Sigmoid colon (tissue), 7 donors: Measurements from ENCODE around the gene VPS50. TPM values are rescaled to one million over a fixed set of nuclear protein-coding genes. Genes with fewer than 3 reads are reported as not detected.

Experiments
- DNase-seq: peaks from one replicate; pipeline ENCODE4 v3.0.0-alpha.2; 2019
- H3K27ac ChIP-seq, 4 donors: fragments of 200-600 bp; sonication (generic); one replicate each; pipeline ENCODE4 v1.5.1; 2016 to 2019; ENCODE audit warnings: mild to moderate bottlenecking in 1 of 4
- H3K27me3 ChIP-seq, 3 donors: fragments of 200-600 bp; sonication (generic); one replicate each; pipeline ENCODE4 v1.5.1; 2019; ENCODE audit warnings: mild to moderate bottlenecking in 1 of 3
- H3K36me3 ChIP-seq, 4 donors: fragments of 200-600 bp; sonication (generic); one replicate each; pipeline ENCODE4 v1.5.1; 2016 to 2019
- H3K4me1 ChIP-seq, 4 donors: fragments of 200-600 bp; sonication (generic); one replicate each; pipeline ENCODE4 v1.5.1; 2017 to 2019
- H3K4me3 ChIP-seq, 4 donors: fragments of 200-600 bp; sonication (generic); one replicate each; pipeline ENCODE4 v1.5.1; 2017 to 2019; ENCODE audit warnings: mild to moderate bottlenecking in 2 of 4, moderate library complexity in 1 of 4
- H3K9me3 ChIP-seq, 4 donors: fragments of 200-600 bp in 3 of 4; sonication (generic) in 3 of 4; one replicate each; pipeline versions ENCODE4 v1.5.1 to v1.6.1; 2013 to 2019
- EP300 ChIP-seq, 4 donors: sonication (generic); formaldehyde crosslinking; IDR thresholded peaks; one replicate each; pipeline ENCODE4 v1.6.1; 2017; ENCODE audit warnings: antibody characterized with exemption in 4 of 4
- POLR2A ChIP-seq, 2 donors: fragments of 450-650 bp; IDR thresholded peaks; one replicate each; pipeline ENCODE4 v1.6.1; 2016; ENCODE audit warnings: antibody characterized with exemption in 2 of 2, mild to moderate bottlenecking in 2 of 2, moderate library complexity in 2 of 2
- POLR2AphosphoS5 ChIP-seq, 4 donors: sonication (generic); formaldehyde crosslinking; IDR thresholded peaks; one replicate each; pipeline ENCODE4 v1.6.1; 2017; ENCODE audit warnings: antibody characterized with exemption in 4 of 4
- WGBS, 2 donors: extraction: QIAGEN DNeasy Blood & Tissue Kit; methylation state at CpG; one replicate each; pipeline ENCODE4 v1.1.7; 2013; 5-methylcytosine and 5-hydroxymethylcytosine counted together
- intact Hi-C: fragments of 100-400 bp; cut with DNase I; formaldehyde crosslinking; loops from one replicate; pipeline ENCODE4 v1.15.1; 2023
- polyA plus RNA-seq, 3 donors: library from polyadenylated mRNA; stranded (reverse); fragments of 200-250 nt; gene quantifications; one replicate each; pipeline ENCODE4 v1.2.3, GENCODE V29; 2013
- total RNA-seq, 4 donors: library from RNA; depleted of rRNA; stranded (reverse); fragments of >200 nt; gene quantifications; one replicate each; pipeline ENCODE4 v1.1.0, GENCODE V29; 2016
- TF ChIP-seq, protein P1 (sequence below), 4 experiments: fragments of 450-650 bp in 3 of 4; fragments of 200-600 bp in 1 of 4; IDR thresholded peaks; one replicate each; pipeline ENCODE4 v1.5.1; 2016 to 2019; ENCODE audit warnings: antibody characterized with exemption in 4 of 4, mild to moderate bottlenecking in 3 of 4, moderate library complexity in 2 of 4
- donor health status: healthy with polysubstance abuse.
- donor health status: Bipolar disorder and iron deficiency.
- donor health status: healthy.

Gene VPS50
- total and polyA plus RNA-seq, 7 donors = 4.8 to 36.4 (median 21.7) TPM

DNA sequence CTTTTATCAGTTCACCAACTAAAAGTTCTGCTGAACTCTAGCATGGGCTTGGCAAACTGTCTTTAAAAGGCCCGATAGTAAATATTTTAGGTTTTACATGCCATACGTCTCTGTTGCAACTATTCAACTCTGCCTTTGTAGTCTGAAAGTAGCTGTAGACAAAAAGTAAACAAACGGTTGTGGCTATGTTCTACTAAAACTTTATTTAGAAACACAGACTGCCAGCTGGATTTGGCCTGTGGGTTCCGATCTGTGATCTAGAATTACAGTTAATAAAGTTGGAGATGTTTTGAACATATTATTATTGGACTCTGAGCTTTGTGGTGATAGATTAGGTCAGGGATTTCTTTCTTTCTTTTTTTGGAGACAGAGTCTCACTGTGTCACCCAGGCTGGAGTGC lies 33.1 kb downstream of the VPS50 start:
- WGBS, 2 donors = 81 to 82% methylated on average over 4 of the region's 4 CpGs
- no peak for DNase-seq
- intact Hi-C loops = no loop called here
- Histone ChIP-seq H3K27me3 (no peaks in the 10 kb centered on the region), H3K9me3 (no peaks in the 10 kb centered on the region), H3K27ac (no peak overlapping the region), H3K36me3 (peaks cover 0 to 8% (median 0%) of the 10 kb centered on the region in 4 donors), H3K4me3 (no peak overlapping the region), H3K4me1 (no peaks in the 10 kb centered on the region)
- TF ChIP-seq POLR2AphosphoS5 (IDR thresholded peaks at IDR 0.05) (no peak), POLR2A (IDR thresholded peaks at IDR 0.05) (no peak), EP300 (IDR thresholded peaks at IDR 0.05) (no peak)
- TF ChIP-seq, protein P1, sequence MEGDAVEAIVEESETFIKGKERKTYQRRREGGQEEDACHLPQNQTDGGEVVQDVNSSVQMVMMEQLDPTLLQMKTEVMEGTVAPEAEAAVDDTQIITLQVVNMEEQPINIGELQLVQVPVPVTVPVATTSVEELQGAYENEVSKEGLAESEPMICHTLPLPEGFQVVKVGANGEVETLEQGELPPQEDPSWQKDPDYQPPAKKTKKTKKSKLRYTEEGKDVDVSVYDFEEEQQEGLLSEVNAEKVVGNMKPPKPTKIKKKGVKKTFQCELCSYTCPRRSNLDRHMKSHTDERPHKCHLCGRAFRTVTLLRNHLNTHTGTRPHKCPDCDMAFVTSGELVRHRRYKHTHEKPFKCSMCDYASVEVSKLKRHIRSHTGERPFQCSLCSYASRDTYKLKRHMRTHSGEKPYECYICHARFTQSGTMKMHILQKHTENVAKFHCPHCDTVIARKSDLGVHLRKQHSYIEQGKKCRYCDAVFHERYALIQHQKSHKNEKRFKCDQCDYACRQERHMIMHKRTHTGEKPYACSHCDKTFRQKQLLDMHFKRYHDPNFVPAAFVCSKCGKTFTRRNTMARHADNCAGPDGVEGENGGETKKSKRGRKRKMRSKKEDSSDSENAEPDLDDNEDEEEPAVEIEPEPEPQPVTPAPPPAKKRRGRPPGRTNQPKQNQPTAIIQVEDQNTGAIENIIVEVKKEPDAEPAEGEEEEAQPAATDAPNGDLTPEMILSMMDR (IDR thresholded peaks at IDR 0.05) = no peak

DNA sequence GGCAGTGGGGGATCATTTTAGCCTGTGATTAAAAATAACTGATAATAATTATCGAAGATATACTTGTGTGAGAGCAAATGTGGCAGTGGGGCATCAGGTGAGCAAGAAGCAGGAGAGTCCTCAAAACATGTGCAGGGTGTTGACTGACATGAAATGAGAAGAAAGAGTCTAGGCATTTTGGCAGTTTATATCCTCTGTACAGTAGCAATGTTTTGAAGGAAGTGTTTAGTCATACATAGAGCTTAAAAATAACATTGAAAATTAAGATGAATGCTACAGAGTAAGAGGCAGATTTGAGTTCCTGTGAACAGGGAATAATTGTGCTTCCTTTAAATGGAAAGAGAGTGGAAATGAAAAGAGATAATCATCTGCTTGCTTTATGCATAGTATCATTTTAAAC lies 47.4 kb downstream of the VPS50 start:
- intact Hi-C loops = no loop called here

DNA sequence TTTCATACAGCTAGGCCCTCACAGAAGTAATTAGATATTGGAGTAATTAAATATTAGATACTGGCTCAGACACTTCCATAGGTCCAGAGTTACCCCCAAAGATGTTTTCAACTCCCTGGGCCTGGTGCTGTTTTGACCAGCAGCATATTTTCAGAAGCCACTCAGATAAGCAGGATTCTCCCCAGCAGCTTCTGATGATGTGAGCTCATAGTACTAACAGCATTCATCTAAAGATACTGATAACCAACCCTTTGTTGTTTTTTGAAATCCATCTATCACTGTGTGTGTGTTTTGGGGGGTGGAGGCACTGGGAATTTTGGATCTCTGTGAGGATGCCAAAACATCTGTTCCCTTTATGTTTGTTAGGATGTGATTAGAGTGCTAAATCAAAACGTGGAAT lies 52.7 kb downstream of the VPS50 start:
- WGBS, 2 donors = 36 to 61% methylated on average over 1 of the region's 1 CpG

More for the DNA sequence above, 47.4 kb downstream of the VPS50 start:
- Histone ChIP-seq H3K27ac (no peak overlapping the region), H3K36me3 (peaks cover 0 to 36% (median 8%) of the 10 kb centered on the region in 4 donors), H3K4me3 (no peak overlapping the region), H3K9me3 (no peaks in the 10 kb centered on the region), H3K4me1 (no peaks in the 10 kb centered on the region), H3K27me3 (no peaks in the 10 kb centered on the region)
- no peak for TF ChIP-seq POLR2AphosphoS5 (IDR thresholded peaks at IDR 0.05)
- TF ChIP-seq EP300 (IDR thresholded peaks at IDR 0.05) = no peak
- TF ChIP-seq, protein P1 (IDR thresholded peaks at IDR 0.05) = no peak
- no peak for TF ChIP-seq POLR2A (IDR thresholded peaks at IDR 0.05)
- 97 to 98% methylated on average over 1 of the region's 1 CpG for WGBS, 2 donors
- no peak for DNase-seq

DNA sequence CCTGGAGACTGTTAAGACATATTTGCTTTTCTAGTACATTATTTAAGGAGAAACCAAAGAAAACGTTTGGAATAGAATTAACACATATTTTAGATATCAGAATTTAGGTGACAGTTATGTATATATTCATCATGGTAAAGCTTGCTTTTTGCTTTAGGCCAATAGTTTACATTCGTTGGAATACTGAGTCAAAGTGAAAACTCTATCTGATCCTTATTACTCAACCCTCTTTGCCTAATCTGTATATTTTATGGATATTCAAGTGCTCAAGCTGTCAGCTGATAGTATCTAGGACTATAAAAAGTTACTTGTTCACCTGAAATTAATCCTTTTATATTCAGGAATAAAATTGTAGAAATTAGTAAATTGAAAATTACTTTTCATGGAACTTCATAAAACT lies 61.1 kb downstream of the VPS50 start:
- Histone ChIP-seq H3K36me3 (peaks cover 0 to 45% (median 3%) of the 10 kb centered on the region in 4 donors), H3K27me3 (no peaks in the 10 kb centered on the region), H3K4me1 (no peaks in the 10 kb centered on the region), H3K4me3 (no peak overlapping the region), H3K27ac (no peak overlapping the region), H3K9me3 (no peaks in the 10 kb centered on the region)
- TF ChIP-seq EP300 (IDR thresholded peaks at IDR 0.05) (no peak), POLR2AphosphoS5 (IDR thresholded peaks at IDR 0.05) (no peak)
- TF ChIP-seq, protein P1 (IDR thresholded peaks at IDR 0.05) = no peak
- 77 to 85% methylated on average over 2 of the region's 2 CpGs for WGBS, 2 donors
- intact Hi-C loops = no loop called here
- no peak for DNase-seq

More for the DNA sequence above, 52.7 kb downstream of the VPS50 start:
- Histone ChIP-seq H3K36me3 (peaks cover 0 to 7% (median 0%) of the 10 kb centered on the region in 4 donors), H3K4me3 (no peak overlapping the region), H3K4me1 (no peaks in the 10 kb centered on the region), H3K27ac (no peak overlapping the region), H3K9me3 (no peaks in the 10 kb centered on the region), H3K27me3 (no peaks in the 10 kb centered on the region)
- intact Hi-C loops = no loop called here
- TF ChIP-seq POLR2A (IDR thresholded peaks at IDR 0.05) (no peak), EP300 (IDR thresholded peaks at IDR 0.05) (no peak), POLR2AphosphoS5 (IDR thresholded peaks at IDR 0.05) (no peak)
- DNase-seq = no peak

DNA sequence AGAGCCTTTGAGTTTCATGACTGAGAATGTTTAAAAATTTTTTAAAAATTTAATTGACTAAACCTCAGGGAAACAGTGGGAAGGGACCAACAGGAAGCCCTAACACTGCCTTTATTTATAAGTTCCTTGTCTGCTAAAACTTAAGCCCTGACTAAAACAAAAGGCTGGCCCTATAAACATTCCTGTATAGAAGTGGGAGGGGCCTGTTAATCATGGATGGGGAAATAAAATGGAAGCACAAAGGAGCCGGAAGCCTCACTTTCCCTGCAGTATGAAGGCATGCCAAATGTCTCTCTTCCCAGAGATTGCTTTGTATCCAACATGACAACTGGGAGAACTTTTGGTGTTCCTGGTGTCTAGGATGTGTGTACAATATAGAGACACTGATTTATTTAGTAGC lies 66.0 kb downstream of the VPS50 start:
- whole genome bisulfite sequencing, 2 donors = 95% methylated on average over 1 of the region's 1 CpG
- H3K4me1 ChIP-seq = no peaks in the 10 kb centered on the region

More for the DNA sequence above, 66.0 kb downstream of the VPS50 start:
- Histone ChIP-seq H3K27ac (no peak overlapping the region), H3K9me3 (no peaks in the 10 kb centered on the region), H3K4me3 (no peak overlapping the region), H3K36me3 (peaks cover 0 to 46% (median 3%) of the 10 kb centered on the region in 4 donors), H3K27me3 (no peaks in the 10 kb centered on the region)
- no peak for DNase-seq
- no peak for TF ChIP-seq POLR2A (IDR thresholded peaks at IDR 0.05)
- TF ChIP-seq POLR2AphosphoS5 (IDR thresholded peaks at IDR 0.05) = no peak
- TF ChIP-seq, protein P1 (IDR thresholded peaks at IDR 0.05) = no peak
- no peak for TF ChIP-seq EP300 (IDR thresholded peaks at IDR 0.05)
- intact Hi-C loops = no loop called here
